K562 (cell line): ENCODE data around the gene SH2B2. TPM values are rescaled to one million over a fixed set of nuclear protein-coding genes. Genes with fewer than 3 reads are reported as not detected.

ENCODE experiments used
- ATAC-seq: fragments of 200-7000 bp; cut with Tn5 transposase; 3 replicates; pipeline ENCODE4 v1.9.1; 2020; ENCODE audit warnings: moderate library complexity
- BruUV-seq: library from RNA; stranded (reverse); fragments of 400-500 nt; replicated peaks from 2 replicates; lab custom pipeline; 2021; lab: Mats Ljungman, UMichigan
- CTCF ChIA-PET: fragments of 300-600 bp; formaldehyde crosslinking; extraction: SDS; loops from one replicate; lab custom pipeline; 2021; ENCODE audit warnings: low intra/inter-chr PET ratio; lab: Yijun Ruan, JAX
- POLR2A ChIA-PET: fragments of 300-600, 350-650 bp; sonication (Branson Sonifier 250); formaldehyde crosslinking; extraction: SDS; loops from one replicate; lab custom pipeline; 2021; ENCODE audit warnings: antibody characterized with exemption, inconsistent platforms; lab: Yijun Ruan, JAX
- DNase-seq, 4 experiments: peaks; one replicate each; pipeline versions ENCODE4 v3.0.0 to v3.0.0-alpha.2; 2011 to 2018; ENCODE audit warnings: low spot score in 3 of 4, mixed read lengths in 3 of 4; ENCODE audit errors: extremely low read depth in 1 of 4
- FAIRE-seq: peaks from 2 replicates; lab custom pipeline; 2011; peaks lifted over from hg19 to GRCh38; lab: Jason Lieb, UNC
- H2AFZ ChIP-seq: 2 replicates; pipeline ENCODE4 v1.6.0; 2011; ENCODE audit warnings: low read depth, low read length, control low read depth, inconsistent platforms
- H3K27ac ChIP-seq: fragments of 200-600 bp; 3 replicates; pipeline ENCODE4 v1.8.0; 2011; ENCODE audit warnings: low read depth, mild to moderate bottlenecking, control low read depth, inconsistent platforms, low read length, moderate library complexity, mixed read lengths; ENCODE audit errors: extremely low read depth
- H3K27me3 ChIP-seq, 2 experiments: fragments of 300-600 bp in 1 of 2; 2 replicates in 1 of 2; 3 replicates in 1 of 2; pipeline versions ENCODE4 v1.6.0 to v1.8.0; 2011; ENCODE audit warnings: inconsistent platforms in 2 of 2, low read length in 2 of 2, mild to moderate bottlenecking in 1 of 2, mixed read lengths in 1 of 2, moderate library complexity in 1 of 2; ENCODE audit not compliant: control insufficient read depth in 2 of 2, insufficient read depth in 2 of 2
- H3K36me3 ChIP-seq: fragments of 300-600 bp; 3 replicates; pipeline ENCODE4 v1.8.0; 2011; ENCODE audit warnings: mild to moderate bottlenecking, low read length, inconsistent platforms; ENCODE audit not compliant: control insufficient read depth, insufficient read depth
- H3K4me1 ChIP-seq, 2 experiments: fragments of 200-600 bp in 1 of 2; replicated peaks in 1 of 2; 2 replicates in 1 of 2; 3 replicates in 1 of 2; pipeline versions ENCODE4 v1.5.1 to v1.8.0; 2011; ENCODE audit warnings: inconsistent platforms in 2 of 2, low read length in 2 of 2, mild to moderate bottlenecking in 1 of 2, mixed read lengths in 1 of 2, moderate library complexity in 1 of 2; ENCODE audit not compliant: control insufficient read depth in 2 of 2, insufficient read depth in 2 of 2
- H3K4me2 ChIP-seq: 2 replicates; pipeline ENCODE4 v1.6.1; 2011; ENCODE audit warnings: low read length, control low read depth, inconsistent platforms, mixed read lengths; ENCODE audit not compliant: insufficient read depth
- H3K4me3 ChIP-seq: fragments of 200-600 bp; sonication (generic), shearing (Covaris generic); 2 replicates; pipeline ENCODE4 v1.5.1; 2016; ENCODE audit warnings: control low read depth, inconsistent platforms
- H3K79me2 ChIP-seq: fragments of 200-600 bp; 3 replicates; pipeline ENCODE4 v1.8.0; 2011; ENCODE audit warnings: low read length, inconsistent platforms; ENCODE audit not compliant: control insufficient read depth, insufficient read depth
- H3K9ac ChIP-seq, 2 experiments: 2 replicates each; pipeline versions ENCODE4 v1.6.0 to v1.6.1; 2011; ENCODE audit warnings: low read depth in 2 of 2, low read length in 2 of 2, control low read depth in 1 of 2, inconsistent platforms in 1 of 2, mild to moderate bottlenecking in 1 of 2, mixed read lengths in 1 of 2; ENCODE audit not compliant: insufficient read depth in 1 of 2
- H3K9me1 ChIP-seq: one replicate; pipeline ENCODE4 v1.6.0; 2011; ENCODE audit warnings: inconsistent platforms, mild to moderate bottlenecking, low read length, moderate library complexity; ENCODE audit not compliant: control insufficient read depth, insufficient read depth
- H3K9me3 ChIP-seq: replicated peaks from 2 replicates; pipeline ENCODE4 v1.5.1; 2011; ENCODE audit warnings: low read depth, low read length, inconsistent platforms; ENCODE audit not compliant: control insufficient read depth, insufficient read depth
- H4K20me1 ChIP-seq: replicated peaks from 2 replicates; pipeline ENCODE4 v1.6.1; 2011; ENCODE audit warnings: low read length, inconsistent platforms, mixed read lengths; ENCODE audit not compliant: control insufficient read depth, insufficient read depth
- FUS ChIP-seq: fragments of 200-400 bp; formaldehyde crosslinking; optimal IDR thresholded peaks from 2 replicates; pipeline ENCODE3; 2017; ENCODE audit warnings: low read depth, low read length
- KLF13 ChIP-seq: fragments of 450-650 bp; IDR thresholded peaks from 2 replicates; pipeline ENCODE4 v1.6.1; 2016; ENCODE audit warnings: missing genetic modification characterization, low read depth, mild to moderate bottlenecking, missing compliant biosample characterization, moderate library complexity, borderline replicate concordance
- USF1 ChIP-seq: sonication (generic); formaldehyde crosslinking; IDR thresholded peaks from 2 replicates; pipeline ENCODE4 v1.9.0; 2022; ENCODE audit warnings: mild to moderate bottlenecking, missing genetic modification reagents
- ZKSCAN1 ChIP-seq: fragments of 150-350 bp; IDR thresholded peaks from 2 replicates; pipeline ENCODE4 v1.6.1; 2016; ENCODE audit warnings: low read depth, low read length
- ZNF644 ChIP-seq: fragments of 200-800 bp; sonication (Bioruptor generic); IDR thresholded peaks from 2 replicates; pipeline ENCODE4 v1.6.1; 2016; ENCODE audit warnings: low read depth, missing genetic modification characterization, missing compliant biosample characterization
- WGBS: fragments of 100-300 bp; shearing (Covaris generic); methylation state at CpG from one replicate; pipeline ENCODE4 v1.1.6; 2016; ENCODE audit warnings: low coverage, mixed read lengths; ENCODE audit not compliant: insufficient coverage; ENCODE audit errors: missing lambda C conversion rate; 5-methylcytosine and 5-hydroxymethylcytosine counted together
- in situ Hi-C: fragments of 300-500 bp; cut with MboI; formaldehyde crosslinking; loops from 4 replicates; pipeline ENCODE4 v1.15.0; 2018; ENCODE audit warnings: inconsistent platforms, mixed read lengths
- intact Hi-C: fragments of 100-400 bp; cut with micrococcal nuclease; formaldehyde crosslinking; loops from 2 replicates; pipeline ENCODE4 v1.14.2; 2022
- polyA plus RNA-seq, 8 experiments: library from polyadenylated mRNA; depleted of rRNA in 4 of 8; stranded (reverse) in 5 of 8; unstranded in 3 of 8; fragments of >200 nt; fragmentation: Nextera tagmentation in 2 of 8; fragmentation: Illumina TruSeq in 1 of 8; extraction: Ambion mirVana in 2 of 8; extraction: Trizol in 1 of 8; gene quantifications; 2 replicates each; pipeline versions ENCODE4 v1.2.1 to v1.2.3, GENCODE V29; 2011 to 2014; ENCODE audit warnings: inconsistent platforms in 1 of 8, missing spikeins in 1 of 8
- total RNA-seq, 7 experiments: library from RNA; depleted of rRNA in 6 of 7; stranded (reverse); fragments of >200 nt in 6 of 7; fragmentation: Illumina TruSeq in 2 of 7; extraction: Trizol in 2 of 7; gene quantifications; 2 replicates each; pipeline versions ENCODE4 v1.2.1 to v1.2.3, GENCODE V29; 2011 to 2021; ENCODE audit warnings: low replicate concordance in 1 of 7
- TF ChIP-seq, protein P1 (sequence below): sonication (generic); formaldehyde crosslinking; IDR thresholded peaks from 2 replicates; pipeline ENCODE4 v1.8.0; 2022; ENCODE audit warnings: mild to moderate bottlenecking, missing genetic modification reagents

The SH2B2 gene
- total and polyA plus RNA-seq, 9 of the 15 experiments (the other 6 are each of a cell fraction or from before 2014, with no cell fraction given) = 0.03 to 0.89 (median 0.07) TPM; not detected in 4

DNA sequence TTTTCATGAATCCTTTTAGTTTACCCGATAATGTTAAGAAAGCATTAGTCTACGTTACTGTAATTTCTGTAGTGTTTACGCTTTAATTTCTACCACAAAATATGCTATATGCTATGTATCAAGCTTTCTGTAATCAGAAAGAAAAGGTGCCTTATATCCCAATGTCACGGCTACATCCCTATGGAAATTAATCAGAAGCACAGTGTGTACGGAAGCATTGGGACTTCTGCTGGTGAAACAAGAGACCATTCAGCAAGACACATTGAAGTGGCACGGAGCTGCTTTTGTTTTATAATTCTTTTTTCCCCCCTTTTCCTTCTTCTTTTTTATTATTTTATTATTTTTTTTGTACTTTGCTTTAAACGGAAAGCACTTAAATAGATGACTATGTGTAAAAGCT lies 31.2 kb upstream of the SH2B2 start:
- Histone ChIP-seq H3K4me3 (no peak overlapping the region), H3K4me2 (no peak overlapping the region), H3K27me3 (no peaks in the 10 kb centered on the region), H2AFZ (no peak overlapping the region), H3K9me3 (no peaks in the 10 kb centered on the region), H3K36me3 (no peaks in the 10 kb centered on the region), H3K4me1 (peaks cover 18 to 22% of the 10 kb centered on the region in 2 experiments), H3K9me1 (no peaks in the 10 kb centered on the region), H3K79me2 (no peaks in the 10 kb centered on the region), H3K9ac (no peak overlapping the region), H4K20me1 (peaks cover 5% of the 10 kb centered on the region; the same call in 1 of the 2 replicates), H3K27ac (no peak overlapping the region)
- no peak for DNase-seq
- TF ChIP-seq FUS (no peak), KLF13 (no peak), USF1 (CRISPR knock-in tag) (no peak), ZNF644 (no peak), ZKSCAN1 (no peak)
- TF ChIP-seq, protein P1, sequence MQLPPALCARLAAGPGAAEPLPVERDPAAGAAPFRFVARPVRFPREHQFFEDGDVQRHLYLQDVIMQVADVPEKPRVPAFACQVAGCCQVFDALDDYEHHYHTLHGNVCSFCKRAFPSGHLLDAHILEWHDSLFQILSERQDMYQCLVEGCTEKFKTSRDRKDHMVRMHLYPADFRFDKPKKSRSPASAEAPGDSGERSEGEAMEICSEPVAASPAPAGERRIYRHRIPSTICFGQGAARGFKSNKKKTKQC = no peak
- WGBS = 80% methylated on average over 7 of the region's 7 CpGs
- BruUV-seq = no TSS peak
- CTCF ChIA-PET = no interaction called here
- in situ Hi-C loops = no loop called here
- POLR2A ChIA-PET = no interaction called here
- no peak for ATAC-seq
- intact Hi-C loops = no loop called here
- FAIRE-seq = no peak
